Hepatocyte (in vitro differentiated cells): ENCODE measurements around the gene GPR132. TPM values are rescaled to one million over a fixed set of nuclear protein-coding genes. Genes with fewer than 3 reads are reported as not detected.

Source experiments
- DNase-seq: peaks from one replicate; pipeline ENCODE4 v3.0.0-alpha.2; 2016; ENCODE audit warnings: low spot score
- H2AFZ ChIP-seq: fragments of 200-600 bp; sonication (generic); 2 replicates; pipeline ENCODE4 v1.6.0; 2016; ENCODE audit warnings: antibody characterized with exemption, mild to moderate bottlenecking
- H3K27ac ChIP-seq: fragments of 200-600 bp; sonication (generic); 2 replicates; pipeline ENCODE4 v1.5.1; 2016; ENCODE audit warnings: mild to moderate bottlenecking
- H3K27me3 ChIP-seq: fragments of 200-600 bp; sonication (generic); 2 replicates; pipeline ENCODE4 v1.6.1; 2016
- H3K36me3 ChIP-seq: fragments of 200-600 bp; sonication (generic); replicated peaks from 2 replicates; pipeline ENCODE4 v1.5.1; 2016; ENCODE audit warnings: low read depth; ENCODE audit not compliant: insufficient read depth
- H3K4me1 ChIP-seq: fragments of 200-600 bp; sonication (generic); 2 replicates; pipeline ENCODE4 v1.5.1; 2016; ENCODE audit warnings: mild to moderate bottlenecking, moderate library complexity; ENCODE audit not compliant: insufficient read depth
- H3K4me2 ChIP-seq: fragments of 200-600 bp; sonication (generic); 2 replicates; pipeline ENCODE4 v1.6.0; 2016
- H3K4me3 ChIP-seq: fragments of 200-600 bp; sonication (generic); 2 replicates; pipeline ENCODE4 v1.5.1; 2016; ENCODE audit warnings: mild to moderate bottlenecking
- H3K79me2 ChIP-seq: fragments of 200-600 bp; sonication (generic); 2 replicates; pipeline ENCODE4 v1.6.0; 2017; ENCODE audit warnings: mild to moderate bottlenecking
- H3K9me2 ChIP-seq: fragments of 200-600 bp; sonication (generic); replicated peaks from 2 replicates; pipeline ENCODE4 v1.6.0; 2017; ENCODE audit warnings: mild to moderate bottlenecking; ENCODE audit not compliant: insufficient read depth
- H3K9me3 ChIP-seq: fragments of 200-600 bp; sonication (generic); 2 replicates; pipeline ENCODE4 v1.5.1; 2016; ENCODE audit warnings: low read depth, mild to moderate bottlenecking
- H4K20me1 ChIP-seq: fragments of 200-600 bp; sonication (generic); 2 replicates; pipeline ENCODE4 v1.6.0; 2016; ENCODE audit warnings: mild to moderate bottlenecking; ENCODE audit not compliant: insufficient read depth, poor library complexity, severe bottlenecking
- EZH2 ChIP-seq: fragments of 200-600 bp; sonication (generic); IDR thresholded peaks from 2 replicates; pipeline ENCODE4 v1.6.1; 2016; ENCODE audit warnings: antibody characterized with exemption, mild to moderate bottlenecking, borderline replicate concordance
- EZH2phosphoT487 ChIP-seq: fragments of 200-600 bp; sonication (generic); IDR thresholded peaks from one replicate; pipeline ENCODE4 v1.6.1; 2018; ENCODE audit warnings: antibody characterized with exemption, mild to moderate bottlenecking, low read depth, moderate library complexity; ENCODE audit not compliant: unreplicated experiment, severe bottlenecking
- WGBS: methylation state at CpG from one replicate; pipeline ENCODE4 v1.1.6; 2016; ENCODE audit warnings: low lambda C conversion rate; ENCODE audit errors: missing lambda C conversion rate; 5-methylcytosine and 5-hydroxymethylcytosine counted together
- polyA plus RNA-seq: library from polyadenylated mRNA; unstranded; fragments of >200 nt; fragmentation: Nextera tagmentation; extraction: Ambion mirVana; gene quantifications from 2 replicates; pipeline ENCODE4 v1.2.1, GENCODE V29; 2016
- total RNA-seq: library from RNA; depleted of rRNA; stranded (reverse); fragments of >200 nt; gene quantifications from 2 replicates; pipeline ENCODE4 v1.2.3, GENCODE V29; 2014
- TF ChIP-seq, protein P1 (sequence below): fragments of 200-600 bp; sonication (generic); IDR thresholded peaks from 2 replicates; pipeline ENCODE4 v1.5.1; 2016; ENCODE audit warnings: antibody characterized with exemption, mild to moderate bottlenecking; ENCODE audit not compliant: poor library complexity

Gene GPR132
- total and polyA plus RNA-seq, 2 experiments from 2014 or later, result 0.41 to 0.83 TPM

DNA sequence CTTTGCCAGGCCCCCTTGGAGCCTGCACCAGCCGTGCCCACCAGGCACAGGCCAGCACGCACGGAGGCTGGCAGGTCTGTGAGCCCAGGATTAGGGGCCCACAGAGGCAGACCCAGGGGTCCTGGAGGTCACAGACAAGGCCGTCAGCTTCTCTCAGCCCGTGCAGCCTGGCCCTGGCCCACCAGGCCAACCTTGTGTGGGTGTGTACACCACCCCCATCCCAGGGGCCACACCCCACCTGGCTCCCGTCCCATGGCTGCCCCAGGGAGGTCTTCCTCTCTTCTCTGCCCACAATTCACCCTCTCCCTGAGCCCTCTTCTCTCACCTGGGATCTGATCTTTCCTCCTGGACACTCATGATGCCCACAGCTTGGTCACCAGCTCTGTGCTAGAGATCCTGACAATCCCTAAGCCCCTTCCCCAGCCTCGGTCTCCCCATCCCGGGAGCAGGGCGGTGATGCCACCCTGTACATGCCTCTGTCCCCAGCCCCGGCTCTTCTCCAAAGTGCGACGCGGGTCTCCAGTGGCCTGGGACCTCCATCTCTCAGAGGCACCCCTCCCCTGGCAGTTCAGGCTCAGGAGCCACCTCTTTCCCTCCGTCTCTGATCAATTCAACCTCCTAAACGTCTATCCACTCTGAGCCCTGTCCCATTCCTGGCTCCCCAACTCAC, 31.1 kb upstream of the GPR132 start:
- Histone ChIP-seq H3K4me3 (no peak overlapping the region), H2AFZ (no peak overlapping the region), H4K20me1 (no peaks in the 10 kb centered on the region), H3K27me3 (no peaks in the 10 kb centered on the region), H3K9me2 (no peaks in the 10 kb centered on the region), H3K27ac (no peak overlapping the region), H3K4me2 (no peak overlapping the region), H3K79me2 (peaks cover 2% of the 10 kb centered on the region), H3K36me3 (no peaks in the 10 kb centered on the region), H3K4me1 (peaks cover 24% of the 10 kb centered on the region), H3K9me3 (no peaks in the 10 kb centered on the region)
- no peak for DNase-seq
- 88% methylated on average over 10 of the region's 15 CpGs for WGBS
- TF ChIP-seq, protein P1, sequence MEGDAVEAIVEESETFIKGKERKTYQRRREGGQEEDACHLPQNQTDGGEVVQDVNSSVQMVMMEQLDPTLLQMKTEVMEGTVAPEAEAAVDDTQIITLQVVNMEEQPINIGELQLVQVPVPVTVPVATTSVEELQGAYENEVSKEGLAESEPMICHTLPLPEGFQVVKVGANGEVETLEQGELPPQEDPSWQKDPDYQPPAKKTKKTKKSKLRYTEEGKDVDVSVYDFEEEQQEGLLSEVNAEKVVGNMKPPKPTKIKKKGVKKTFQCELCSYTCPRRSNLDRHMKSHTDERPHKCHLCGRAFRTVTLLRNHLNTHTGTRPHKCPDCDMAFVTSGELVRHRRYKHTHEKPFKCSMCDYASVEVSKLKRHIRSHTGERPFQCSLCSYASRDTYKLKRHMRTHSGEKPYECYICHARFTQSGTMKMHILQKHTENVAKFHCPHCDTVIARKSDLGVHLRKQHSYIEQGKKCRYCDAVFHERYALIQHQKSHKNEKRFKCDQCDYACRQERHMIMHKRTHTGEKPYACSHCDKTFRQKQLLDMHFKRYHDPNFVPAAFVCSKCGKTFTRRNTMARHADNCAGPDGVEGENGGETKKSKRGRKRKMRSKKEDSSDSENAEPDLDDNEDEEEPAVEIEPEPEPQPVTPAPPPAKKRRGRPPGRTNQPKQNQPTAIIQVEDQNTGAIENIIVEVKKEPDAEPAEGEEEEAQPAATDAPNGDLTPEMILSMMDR, result no peak
- TF ChIP-seq EZH2phosphoT487 (no peak), EZH2 (no peak)

DNA sequence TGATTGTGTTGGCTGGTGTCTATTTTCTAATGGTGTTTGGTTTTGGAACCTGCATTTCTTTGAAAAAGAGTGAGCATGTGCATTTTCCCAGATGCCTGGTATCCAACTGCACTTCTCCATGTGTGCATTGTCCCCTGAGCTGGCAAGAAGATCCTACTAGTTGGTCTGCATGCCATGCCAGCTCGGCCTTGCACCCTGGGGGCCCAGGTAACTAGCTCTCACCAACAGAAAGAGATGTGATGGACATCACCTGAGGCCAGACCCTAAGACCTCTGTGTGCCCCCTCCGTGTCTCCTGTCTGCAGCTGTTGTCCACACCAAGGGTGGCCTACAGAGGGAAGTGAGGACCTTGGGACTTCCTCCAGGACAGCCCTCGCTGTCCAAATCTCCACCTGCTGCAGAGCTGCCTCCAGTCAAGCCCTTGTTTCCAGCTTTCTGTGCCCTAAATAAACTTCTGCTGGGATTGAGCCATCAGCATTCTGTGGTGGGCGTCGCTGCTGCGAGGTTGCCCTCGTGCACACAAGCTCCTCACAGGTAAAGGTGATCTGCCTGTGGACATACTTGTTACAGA, 30.1 kb upstream of the GPR132 start:
- H3K9me3 ChIP-seq, result no peaks in the 10 kb centered on the region
- no peaks in the 10 kb centered on the region for H3K9me2 ChIP-seq
- H3K27ac ChIP-seq, result no peak overlapping the region
- DNase-seq, result no peak
- 92% methylated on average over 7 of the region's 7 CpGs for WGBS
- H3K4me2 ChIP-seq, result no peak overlapping the region
- no peaks in the 10 kb centered on the region for H3K36me3 ChIP-seq
- peaks cover 2% of the 10 kb centered on the region for H3K79me2 ChIP-seq
- peaks cover 31% of the 10 kb centered on the region for H3K4me1 ChIP-seq
- H3K4me3 ChIP-seq, result no peak overlapping the region
- no peak overlapping the region for H2AFZ ChIP-seq
- peaks cover 3% of the 10 kb centered on the region for H4K20me1 ChIP-seq
- no peak for TF ChIP-seq EZH2phosphoT487
- TF ChIP-seq EZH2, result no peak
- no peaks in the 10 kb centered on the region for H3K27me3 ChIP-seq

DNA sequence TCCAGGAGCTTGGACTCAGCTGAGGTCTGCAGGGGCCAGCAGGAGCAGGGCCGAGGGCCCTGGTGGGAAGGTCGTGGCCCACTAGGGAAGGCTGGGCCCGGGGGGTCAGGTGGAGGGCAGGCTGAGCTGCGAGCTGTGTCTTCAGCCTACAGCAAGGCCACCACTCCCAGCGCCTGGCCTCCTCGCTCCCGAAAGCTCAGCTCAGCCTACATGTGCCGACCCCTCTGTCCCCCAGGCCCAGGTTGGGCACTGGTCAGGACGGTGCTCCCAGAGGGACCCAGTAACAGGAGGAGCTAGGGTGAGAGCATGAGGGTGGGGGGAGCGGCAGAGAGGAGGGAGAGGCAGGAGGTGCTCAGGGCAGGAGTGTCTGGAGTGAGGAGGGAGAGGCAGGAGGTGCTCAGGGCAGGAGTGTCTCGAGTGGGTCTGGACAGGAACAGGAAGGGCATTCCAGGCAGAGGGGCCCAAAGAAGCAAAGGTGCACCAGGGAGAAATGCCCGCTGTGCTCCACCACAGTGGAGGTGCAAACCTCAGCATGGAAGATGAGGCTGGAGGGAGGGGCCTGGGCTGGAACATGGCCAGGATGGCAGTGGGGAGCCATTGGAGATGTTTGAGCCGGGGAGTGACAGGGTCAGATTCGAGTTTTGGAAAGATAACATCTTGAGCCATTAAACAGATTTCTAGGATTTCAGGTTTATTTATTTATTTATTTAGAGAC, 29.1 kb upstream of the GPR132 start:
- H4K20me1 ChIP-seq, result peaks cover 5% of the 10 kb centered on the region
- no peaks in the 10 kb centered on the region for H3K9me2 ChIP-seq
- 67% methylated on average over 14 of the region's 14 CpGs for WGBS
- H3K4me2 ChIP-seq, result peak overlapping the region; percentile 95
- no peaks in the 10 kb centered on the region for H3K36me3 ChIP-seq
- H3K27me3 ChIP-seq, result no peaks in the 10 kb centered on the region
- peaks cover 33% of the 10 kb centered on the region for H3K4me1 ChIP-seq
- DNase-seq, result no peak
- peak overlapping the region; percentile 100 for H3K27ac ChIP-seq
- H3K4me3 ChIP-seq, result no peak overlapping the region
- no peaks in the 10 kb centered on the region for H3K9me3 ChIP-seq
- peaks cover 2% of the 10 kb centered on the region for H3K79me2 ChIP-seq
- TF ChIP-seq, protein P1, result no peak
- peak overlapping the region; percentile 56 for H2AFZ ChIP-seq
